HG02840 (cell line): ENCODE measurements around the gene HSPA5.
"Not testable (repeated sequence)": the region's sequence is repeated elsewhere in the genome, so short reads cannot be mapped to it uniquely, and the experiment has no call there.

Source experiments
- ATAC-seq: cut with Tn5 transposase; IDR thresholded peaks from one replicate; pipeline ENCODE4 v1.9.1; 2021; ENCODE audit warnings: mild to moderate bottlenecking, moderate library complexity, moderate number of reproducible peaks; ENCODE audit not compliant: unreplicated experiment, low FRiP score

The HSPA5 gene

GRCh38 chr9:125241000-125241862 is at the start of gene HSPA5:
Gene HSPA5, minus strand, starts transcription at chr9:125241343. Its CDS starts 217 bp downstream, at chr9:125241126.
- peak; percentile 90 for ATAC-seq

DNA sequence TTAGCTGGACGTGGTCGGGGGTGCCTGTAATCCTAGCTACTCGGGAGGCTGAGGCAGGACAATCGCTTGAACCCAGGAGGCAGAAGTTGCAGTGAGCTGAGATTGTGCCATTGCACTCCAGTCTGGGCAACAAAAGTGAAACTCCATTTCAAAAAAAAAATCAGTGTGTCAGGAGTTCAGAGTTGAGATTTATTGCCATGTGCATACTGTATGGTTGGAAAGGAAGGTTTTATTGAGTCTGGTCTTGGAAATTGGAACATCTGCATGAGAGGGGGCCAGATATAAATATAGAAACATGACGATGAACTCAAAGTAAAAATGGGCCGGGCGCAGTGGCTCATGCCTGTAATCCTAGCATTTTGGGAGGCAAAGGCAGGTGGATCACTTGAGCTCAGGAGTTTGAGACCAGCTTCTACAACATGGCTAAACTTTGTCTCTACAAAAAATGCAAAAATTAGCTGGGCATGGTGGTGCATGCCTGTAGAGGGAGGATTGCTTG is 45.8 kb upstream of the HSPA5 start:
- ATAC-seq = not testable (repeated sequence)

DNA sequence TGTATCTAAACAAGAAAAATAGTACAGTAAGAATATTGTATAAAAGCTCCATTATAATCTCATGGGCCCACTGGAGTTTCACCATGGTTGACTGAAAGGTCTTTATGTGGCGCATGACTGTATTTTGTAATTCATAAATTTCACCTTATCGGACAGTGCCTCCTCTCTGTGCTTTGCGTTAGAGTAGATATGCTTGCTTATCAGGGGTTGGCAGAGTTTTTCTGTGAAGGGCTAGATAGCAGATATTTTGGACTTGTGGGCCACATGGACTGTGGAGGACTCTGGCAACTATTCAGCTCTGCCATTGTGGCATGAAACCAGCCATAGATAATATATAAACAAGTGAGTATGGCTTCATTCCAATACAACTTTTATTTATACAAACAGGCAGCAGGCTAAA is 43.7 kb upstream of the HSPA5 start:
- ATAC-seq = no peak

DNA sequence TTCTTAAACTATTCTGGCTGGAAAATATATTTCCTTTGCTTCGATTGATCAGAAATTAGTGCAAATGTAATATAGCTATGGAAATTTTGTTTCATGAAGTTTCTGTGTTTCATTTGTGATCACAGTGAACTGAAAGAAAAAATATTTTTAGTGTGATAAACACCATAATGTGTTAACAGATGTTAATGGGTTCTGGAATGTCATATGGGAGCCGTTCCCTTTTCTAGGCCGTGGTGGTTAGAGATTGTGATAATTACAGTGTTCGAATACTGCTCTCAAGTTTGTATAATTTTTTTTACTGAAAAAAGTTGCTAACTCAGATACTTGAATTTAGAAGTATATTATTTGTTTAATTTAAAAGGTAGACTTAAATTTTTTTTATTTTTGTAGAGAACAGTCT is 39.8 kb upstream of the HSPA5 start:
- no peak for ATAC-seq

DNA sequence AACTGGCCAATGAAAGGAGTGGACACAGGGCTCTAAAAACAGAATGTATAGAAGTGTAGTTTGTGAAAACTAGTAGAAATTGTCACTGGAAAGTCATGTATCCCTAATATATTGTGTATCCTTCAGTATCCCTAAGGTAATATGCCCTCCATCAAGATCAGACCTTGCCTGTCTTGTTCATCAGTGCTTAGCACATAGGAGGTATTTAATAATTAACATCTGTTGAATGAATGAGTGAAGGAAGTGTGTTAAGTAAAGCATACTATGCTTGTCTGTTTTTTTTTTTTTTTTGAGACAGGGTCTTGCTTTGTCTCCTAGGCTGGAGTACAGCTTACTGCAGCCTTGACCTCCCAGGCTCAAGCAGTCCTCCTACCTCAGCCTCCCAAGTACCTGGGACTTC is 36.3 kb upstream of the HSPA5 start:
- no peak for ATAC-seq

- no peak for ATAC-seq
Measured at GRCh38 chr9:125276771-125277170, 35.6 kb upstream of the HSPA5 start.

DNA sequence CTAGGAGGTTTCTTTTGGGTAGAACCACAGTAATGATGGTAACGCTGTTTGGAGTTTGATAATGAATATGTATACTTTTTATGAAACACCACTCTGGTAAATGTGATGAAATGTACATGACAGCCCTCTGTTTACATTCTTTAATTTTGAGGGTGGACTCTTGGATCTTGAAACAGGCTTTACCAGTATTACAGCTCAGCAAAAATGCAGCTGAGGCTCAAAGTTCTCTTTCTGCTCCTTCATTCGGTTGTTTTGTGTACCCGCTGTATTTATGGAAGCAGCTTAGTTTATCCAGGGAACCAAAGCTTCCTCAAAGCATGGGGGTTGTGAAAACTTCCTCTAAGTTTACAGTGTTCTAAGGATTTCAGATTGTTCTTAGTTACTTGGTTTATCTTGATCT is 31.6 kb upstream of the HSPA5 start:
- ATAC-seq = no peak

DNA sequence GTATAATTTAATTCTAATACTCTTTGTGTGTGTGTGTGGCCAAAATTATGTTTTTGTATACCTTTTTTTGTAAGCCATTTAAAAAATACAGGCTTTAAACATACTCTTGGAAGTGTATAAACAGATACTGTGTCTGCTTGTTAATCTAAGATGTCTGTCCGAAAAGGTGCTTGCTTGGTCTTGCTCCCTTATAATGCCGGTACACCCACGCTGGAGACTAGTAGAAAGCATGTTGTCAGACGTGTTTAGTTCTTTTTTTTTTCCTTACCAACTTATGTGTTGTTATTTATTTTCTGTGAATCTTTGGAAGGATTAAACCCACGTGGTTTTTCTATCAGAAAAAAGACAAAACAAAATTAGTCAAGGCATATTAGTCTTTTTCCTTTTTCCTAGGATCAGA is 29.9 kb upstream of the HSPA5 start:
- no peak for ATAC-seq

GRCh38 chr9:125269014-125269397 is 27.9 kb upstream of the HSPA5 start:
- no peak for ATAC-seq

GRCh38 chr9:125268394-125269013 is 27.4 kb upstream of the HSPA5 start:
- ATAC-seq = no peak

DNA sequence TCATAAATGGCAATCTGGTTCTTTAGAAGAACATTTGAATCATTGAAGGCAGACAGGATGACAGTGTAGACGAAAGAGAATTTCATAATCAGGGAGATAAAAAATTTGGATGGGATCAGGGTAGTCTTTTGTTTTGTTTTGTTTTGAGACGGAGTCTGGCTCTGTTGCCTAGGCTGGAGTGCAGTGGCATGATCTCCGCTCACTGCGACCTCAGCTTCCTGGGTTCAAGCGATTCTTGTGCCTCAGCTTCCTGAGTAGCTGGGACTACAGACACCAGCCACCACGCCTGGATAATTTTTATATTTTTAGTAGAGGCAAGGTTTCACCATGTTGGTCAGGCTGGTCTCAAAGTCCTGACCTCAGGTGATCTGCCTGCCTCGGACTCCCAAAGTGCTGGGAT is 22.9 kb upstream of the HSPA5 start:
- ATAC-seq = not testable (repeated sequence)

DNA sequence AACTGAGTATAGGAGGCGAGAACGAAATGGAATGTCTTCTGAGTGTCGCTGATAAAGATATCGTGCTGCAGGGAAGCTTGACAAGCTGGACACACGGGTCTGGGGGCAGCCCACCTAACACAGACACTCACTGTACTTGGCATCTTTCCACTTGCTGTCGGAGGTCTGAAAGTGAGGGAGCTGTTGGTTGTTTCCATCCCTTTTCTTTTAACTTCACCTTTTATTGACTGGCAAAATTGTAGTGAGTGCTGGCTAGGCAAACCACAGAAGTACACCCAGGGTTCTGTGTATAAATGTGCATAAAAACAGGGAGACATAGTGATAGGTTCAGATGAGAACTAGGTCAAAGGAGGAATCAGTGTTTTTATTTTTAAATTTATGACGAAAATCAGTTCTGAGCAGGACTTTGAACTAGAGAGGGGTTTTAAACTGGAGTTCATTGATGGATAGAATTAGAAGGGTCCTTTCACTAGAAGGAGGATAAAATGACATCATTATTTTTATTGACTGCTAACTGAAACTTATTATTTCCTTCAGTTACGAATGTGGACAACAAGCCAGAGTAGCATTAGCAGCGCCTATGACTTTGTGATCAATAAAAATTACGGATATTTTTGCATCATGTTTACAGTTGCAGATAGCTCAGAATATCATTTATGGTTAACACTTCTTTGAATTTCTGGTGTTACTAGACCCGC is 21.3 kb upstream of the HSPA5 start:
- no peak for ATAC-seq

- peak; percentile 93 for ATAC-seq
Measured at GRCh38 chr9:125261501-125262293, 20.6 kb upstream of the HSPA5 start, which contains the start of gene GAPVD1. Gene GAPVD1, plus strand, starts transcription at chr9:125261826. Its CDS starts 37,096 bp downstream, at chr9:125298922.

- ATAC-seq = no peak
Measured at GRCh38 chr9:125260561-125260960, 19.4 kb upstream of the HSPA5 start.

DNA sequence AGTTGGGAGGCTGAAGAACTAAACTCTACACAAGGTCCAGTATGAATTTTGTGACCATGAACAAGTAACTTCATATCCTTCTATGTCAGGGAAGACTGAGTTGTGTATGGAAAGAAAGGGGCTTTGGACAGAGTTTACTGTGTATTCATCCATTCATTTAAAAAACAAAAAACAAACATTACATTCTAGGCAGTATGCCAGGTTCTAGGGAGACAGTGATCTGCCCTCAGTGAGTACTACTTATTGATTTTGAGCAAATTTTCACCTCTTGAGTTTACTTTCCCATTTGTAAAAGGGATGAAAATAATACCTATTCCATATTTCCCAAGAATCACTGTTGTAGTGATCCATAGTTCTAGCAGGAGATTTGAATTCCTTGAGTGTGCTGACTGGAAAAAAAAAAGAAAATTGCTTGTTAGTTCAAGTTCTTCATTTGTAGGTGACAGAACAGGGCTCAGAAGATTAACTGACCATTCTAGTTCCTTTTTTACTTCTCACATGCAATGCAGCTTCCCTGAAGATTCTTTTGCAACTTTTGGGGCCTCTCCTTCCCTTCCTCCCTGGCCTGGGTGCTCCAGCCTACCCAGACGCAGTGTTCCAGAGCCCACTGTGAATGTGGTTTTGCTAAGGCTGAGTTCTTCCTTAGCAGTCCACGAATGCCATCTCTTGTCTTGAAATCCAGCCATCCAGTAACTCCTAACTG is 17.8 kb upstream of the HSPA5 start:
- no peak for ATAC-seq

GRCh38 chr9:125258160-125258785 is 17.1 kb upstream of the HSPA5 start:
- no peak for ATAC-seq

DNA sequence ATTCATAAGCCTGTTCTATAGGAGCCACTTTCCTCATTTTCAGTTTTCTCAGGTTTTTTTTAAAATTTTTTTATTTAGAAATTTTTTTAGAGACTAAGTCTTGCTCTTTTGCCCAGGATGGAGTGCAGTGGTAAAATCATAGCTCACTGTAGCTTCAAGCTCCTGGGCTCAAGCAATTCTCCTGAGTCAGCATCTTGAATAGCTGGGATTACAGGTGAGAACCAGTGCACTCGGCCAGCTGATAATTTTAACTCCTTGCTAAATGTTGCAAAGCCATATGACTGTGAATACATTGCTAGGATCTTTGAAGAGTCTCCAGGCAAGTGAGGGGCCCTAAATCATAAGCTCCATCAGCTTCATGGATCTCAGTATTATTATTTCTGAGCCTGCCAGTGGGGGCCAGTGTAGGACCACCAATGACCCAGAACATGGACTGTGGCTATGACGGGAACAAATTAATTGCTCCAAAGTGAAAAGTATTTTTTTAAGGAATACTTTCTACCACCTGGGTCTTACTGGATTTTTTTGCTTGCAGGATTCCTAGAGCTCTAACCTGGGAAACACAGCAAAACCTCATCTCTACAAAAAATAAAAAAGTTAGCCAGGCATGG is 14.7 kb upstream of the HSPA5 start:
- no peak for ATAC-seq

GRCh38 chr9:125254231-125254630 is 13.1 kb upstream of the HSPA5 start:
- no peak for ATAC-seq

DNA sequence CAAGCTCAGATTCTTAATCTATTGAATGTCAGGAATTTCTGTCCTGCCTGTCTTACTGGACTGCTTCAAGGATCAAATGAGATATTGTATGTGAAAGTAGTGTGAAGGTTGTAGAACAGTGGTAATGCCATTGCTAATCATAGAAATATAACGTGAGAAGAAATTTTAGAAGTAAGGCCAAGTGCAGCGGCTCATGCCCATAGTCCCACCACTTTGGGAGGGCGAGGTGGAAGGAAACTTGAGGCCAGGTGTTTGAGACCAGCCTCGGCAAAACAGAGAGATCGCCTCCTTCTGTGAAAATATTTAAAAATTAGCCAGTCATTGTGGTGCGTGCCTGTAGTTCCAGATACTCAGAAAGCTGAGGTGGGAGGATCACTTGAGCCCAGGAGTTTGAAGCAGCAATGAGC is 5.1 kb upstream of the HSPA5 start:
- ATAC-seq = no peak
